Effector CD4-positive, alpha-beta T cell (primary cell): ENCODE measurements around the gene SCG2.
"Not testable (repeated sequence)": the region's sequence is repeated elsewhere in the genome, so short reads cannot be mapped to it uniquely, and the experiment has no call there.

Source experiments
- DNase-seq: peaks from one replicate; pipeline ENCODE4 v3.0.0-alpha.2; 2020

SCG2 gene

DNA sequence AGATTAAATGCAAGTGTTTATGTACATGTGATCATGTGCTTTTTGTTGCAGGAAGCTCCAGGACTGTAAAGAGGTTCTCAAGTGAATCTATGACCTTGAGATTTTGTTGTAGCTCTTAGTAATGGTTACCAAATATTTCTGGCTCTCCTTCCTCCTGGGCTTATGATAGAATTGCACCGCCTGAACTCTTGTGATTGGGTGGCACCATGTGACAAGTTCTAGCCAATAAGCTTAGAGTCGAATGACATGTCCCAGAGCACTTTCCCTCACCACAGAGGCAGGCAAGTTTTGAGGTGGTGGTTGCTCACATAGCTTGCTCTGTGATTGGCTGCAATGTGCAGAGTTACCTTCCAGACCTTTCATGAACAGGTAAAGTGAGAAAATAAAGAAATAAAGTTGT lies 8.9 kb upstream of the SCG2 start:
- no peak for DNase-seq

DNA sequence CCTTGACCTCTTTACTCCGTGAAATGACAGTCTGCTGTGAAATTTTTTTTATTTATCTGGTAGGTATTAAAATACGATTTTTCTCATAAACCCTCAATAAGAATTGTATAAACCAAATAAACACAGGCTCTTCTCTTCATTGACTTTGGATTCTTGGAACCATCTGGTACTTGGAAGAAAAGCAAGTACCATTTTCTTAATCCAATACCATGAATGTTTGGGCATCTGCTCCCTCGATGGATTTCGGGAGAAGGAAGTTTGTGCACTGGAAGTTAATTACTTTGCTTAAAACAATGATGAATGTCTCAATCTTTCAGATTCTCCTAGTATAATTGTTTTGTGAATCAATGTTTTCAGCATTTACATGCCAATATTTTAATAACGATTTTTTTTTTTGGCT lies 5.3 kb upstream of the SCG2 start:
- no peak for DNase-seq

DNA sequence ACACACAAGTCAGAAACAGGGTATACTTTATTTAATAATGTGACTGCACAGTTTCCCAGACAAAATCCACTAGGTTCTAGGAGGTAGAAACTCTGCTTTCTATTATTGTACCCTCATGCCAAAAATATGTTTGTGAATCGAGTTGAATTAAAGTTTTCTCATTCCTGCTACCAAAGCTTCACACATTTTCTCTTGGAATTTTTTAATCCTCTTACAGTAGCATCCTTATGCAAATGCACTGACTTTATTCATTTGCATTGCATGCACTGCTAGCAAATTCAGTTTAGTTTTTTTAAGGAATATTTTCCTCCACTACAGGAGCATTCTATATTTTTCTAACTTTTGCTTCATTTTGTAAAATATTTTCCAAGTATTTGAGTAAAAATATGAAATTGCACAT lies 4.8 kb upstream of the SCG2 start:
- DNase-seq = no peak

DNA sequence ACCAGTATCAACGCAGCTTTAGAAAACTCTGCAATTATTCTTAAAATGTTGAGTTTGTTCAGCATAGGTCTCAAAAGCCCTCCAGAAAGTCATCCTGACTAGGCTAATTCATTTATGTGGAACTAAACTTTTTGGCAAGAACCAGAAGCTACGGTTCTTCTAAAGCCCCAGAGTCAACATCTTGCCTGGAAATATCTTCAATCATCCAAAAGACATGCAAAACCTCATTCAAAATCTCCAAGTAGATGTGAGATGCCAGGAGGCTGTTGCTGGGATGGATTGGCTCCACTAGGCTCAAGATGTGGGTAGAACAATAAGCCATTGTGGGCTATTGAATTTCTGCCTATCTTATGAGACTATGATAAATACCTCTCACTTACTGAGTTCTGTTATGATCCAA lies 2.1 kb upstream of the SCG2 start:
- no peak for DNase-seq

DNA sequence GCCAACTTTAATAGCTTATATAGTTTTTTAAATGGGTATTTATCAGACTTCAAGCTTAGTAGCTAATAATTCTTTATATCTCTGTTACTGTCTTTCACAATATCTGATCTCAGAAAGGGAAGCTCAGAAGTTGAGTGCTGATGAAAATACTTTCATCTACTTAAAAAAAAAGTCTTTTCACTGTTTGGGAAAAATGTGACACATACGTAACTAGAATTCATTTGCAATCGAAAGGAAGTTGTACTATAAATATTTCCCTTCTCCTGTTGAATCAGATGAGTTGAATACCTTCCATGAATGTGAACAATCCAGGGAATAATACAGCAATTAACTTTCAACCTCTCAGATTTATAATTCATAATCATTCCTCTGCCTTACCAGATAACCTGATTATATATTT lies 811 bp upstream of the SCG2 start:
- DNase-seq = no peak

DNA sequence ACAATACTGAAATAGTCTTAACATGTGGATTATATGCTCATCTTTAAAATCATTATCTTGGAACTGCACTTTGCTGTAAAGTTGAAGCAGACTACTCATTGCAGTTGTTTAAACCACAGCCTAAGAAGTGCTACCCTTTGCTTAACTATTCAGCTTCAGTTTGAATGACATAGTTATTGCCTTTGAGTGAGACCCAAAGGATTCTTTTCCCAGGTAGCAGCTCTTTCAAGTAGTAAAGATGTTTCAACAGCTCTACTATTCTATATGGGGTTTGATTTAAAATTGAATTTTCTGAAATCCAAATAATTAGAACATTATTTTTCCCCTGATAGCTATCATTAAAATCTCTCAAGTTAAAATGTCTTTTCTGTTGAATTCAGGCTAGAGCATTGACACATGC lies 1.1 kb downstream of the SCG2 start:
- DNase-seq = no peak

DNA sequence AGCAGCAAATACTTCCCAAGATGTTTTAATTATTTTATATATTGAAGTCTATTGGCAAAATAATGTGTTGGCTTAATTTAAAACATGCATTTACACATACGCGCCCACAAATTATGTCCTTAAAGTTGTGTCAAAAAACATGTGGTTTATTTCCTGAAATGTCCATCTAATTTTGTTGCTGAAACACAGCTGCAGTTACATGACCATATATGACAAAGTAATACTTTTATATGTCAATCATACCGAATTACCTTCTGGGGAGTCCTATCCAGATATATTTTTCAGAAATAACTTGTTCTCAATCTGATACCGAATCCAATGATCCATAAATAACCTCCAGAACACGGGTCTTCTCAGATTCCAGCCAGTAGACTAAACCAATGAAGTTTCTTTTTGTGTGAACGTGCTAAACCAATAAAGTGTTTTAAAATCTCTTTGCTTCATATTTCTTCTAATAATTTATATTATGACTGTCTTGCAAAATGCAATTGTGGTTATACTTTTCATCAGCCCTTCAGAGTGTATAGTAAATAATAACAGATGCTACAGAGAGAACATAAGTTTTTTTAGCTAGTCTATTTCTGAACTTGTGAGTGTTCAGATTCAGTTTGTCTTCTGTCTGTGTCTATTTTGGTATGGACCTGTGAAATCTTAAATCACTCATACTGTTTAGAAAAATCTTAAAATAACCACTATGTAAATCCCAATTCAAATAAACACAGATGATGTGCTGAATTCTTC lies 2.4 kb downstream of the SCG2 start:
- DNase-seq = no peak

DNA sequence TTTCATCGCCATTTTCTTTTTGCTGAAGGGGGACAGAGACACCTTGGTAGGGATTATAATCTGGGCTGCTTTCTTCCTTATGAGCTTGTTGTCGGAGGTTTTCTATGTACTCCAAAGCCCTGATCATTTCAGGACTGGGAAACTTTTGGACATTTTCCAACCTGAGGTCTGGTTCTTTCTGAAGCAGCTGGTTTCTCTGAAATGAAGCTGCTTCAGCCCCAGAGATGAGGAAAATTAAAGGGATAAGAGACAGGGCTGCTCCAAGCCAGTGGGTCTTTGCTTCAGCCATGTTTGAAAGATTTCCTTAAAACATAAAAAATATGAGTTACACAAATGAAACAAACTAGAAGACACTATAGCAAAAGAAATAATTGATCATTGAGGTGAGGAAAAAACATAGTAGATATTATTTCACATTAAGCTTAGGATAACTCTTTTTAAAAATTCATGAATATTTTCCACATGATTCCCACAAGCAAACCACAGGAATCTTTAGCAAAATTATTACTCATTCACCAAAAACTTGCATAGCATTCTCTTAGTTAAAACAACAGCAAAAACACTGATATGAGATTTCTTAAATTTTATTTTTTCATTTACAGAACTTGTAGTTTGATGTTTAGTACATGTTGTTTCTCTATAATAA lies 3.0 kb downstream of the SCG2 start:
- DNase-seq = no peak

DNA sequence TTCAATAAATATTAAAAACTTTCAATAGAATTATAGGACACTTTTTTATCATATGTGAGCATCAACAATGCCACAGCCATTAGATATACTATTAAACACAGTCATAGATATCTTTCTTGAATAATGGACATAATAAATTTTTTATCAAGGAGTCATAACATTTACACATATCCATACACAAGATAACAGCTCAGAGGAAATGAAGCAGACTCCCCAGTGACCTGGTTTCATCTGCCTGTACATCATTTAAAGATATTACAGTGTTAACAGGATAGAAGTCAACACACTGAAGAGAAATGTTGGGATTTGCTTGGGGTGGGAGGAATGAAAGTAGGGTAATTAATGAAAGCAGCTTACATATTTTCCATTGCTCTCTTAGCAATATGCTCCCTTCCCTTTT lies 5.1 kb downstream of the SCG2 start:
- no peak for DNase-seq

DNA sequence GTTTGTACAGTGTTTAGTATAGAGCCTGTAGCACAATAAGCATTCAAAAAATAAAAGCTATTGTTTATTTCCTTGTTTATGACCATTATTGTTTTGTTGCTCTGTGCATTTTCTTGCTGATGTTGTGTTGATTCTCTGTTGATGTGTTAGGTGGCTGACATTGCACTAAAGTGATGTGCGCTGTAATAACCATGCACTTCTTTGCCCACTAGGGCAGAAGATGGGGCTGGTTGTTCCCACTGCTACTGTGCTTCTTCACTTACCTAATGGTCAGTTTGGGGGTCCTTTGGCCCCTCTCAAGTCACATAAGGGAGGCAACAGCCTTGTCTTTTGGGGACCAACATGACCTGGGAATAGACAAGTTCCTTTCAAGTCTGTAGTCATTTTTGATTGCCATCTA lies 6.0 kb downstream of the SCG2 start:
- DNase-seq = no peak

DNA sequence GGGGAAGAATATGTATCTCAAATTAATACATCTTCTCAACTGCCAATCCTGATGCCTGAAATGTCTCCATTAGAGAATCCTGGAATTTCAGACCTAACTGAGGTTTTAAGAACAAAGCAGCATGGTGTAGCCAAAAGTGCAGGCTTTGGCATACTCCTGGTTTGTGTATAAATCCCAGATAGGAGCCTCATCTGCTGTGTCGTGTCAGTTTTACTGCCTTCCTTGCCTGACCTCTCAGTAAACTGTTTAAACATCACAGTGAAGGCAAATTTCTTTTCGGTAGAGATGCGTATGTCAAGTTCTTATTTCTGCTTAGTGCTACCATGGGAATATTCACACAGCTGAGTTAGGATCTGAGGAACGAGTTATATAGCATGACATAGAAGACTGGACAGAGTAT lies 7.3 kb downstream of the SCG2 start:
- no peak for DNase-seq

DNA sequence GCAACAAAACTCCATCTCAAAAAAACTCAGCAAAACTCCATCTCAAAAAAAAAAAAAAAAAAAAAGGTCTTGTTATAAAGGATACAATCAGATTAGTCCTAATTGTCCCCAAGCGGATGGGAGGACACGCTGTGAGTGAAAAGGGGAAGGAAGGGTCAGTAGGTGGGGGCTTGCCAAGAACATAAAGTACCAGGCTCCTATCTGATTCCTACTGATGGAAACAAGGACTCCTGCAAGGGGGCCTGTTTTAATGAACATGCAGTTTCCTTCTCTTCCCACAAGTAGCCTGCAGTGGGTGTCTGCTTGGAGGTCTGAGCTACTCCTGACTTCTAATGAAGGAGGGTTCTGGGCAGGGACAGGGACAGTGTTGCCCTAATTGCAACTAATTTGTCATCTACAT lies 7.9 kb downstream of the SCG2 start:
- DNase-seq = no peak

DNA sequence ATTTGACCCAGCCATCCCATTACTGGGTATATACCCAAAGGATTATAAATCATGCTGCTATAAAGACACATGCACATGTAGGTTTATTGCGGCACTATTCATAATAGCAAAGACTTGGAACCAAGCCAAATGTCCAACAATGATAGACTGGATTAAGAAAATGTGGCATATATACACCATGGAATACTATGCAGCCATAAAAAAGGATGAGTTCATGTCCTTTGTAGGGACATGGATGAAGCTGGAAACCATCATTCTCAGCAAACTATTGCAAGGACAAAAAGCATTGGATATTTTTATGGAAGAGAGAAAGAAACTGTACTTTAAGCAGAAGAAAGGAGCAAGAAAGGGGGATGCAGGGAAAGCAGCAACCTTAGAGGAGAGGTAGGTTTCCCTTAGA lies 9.5 kb downstream of the SCG2 start:
- not testable (repeated sequence) for DNase-seq

DNA sequence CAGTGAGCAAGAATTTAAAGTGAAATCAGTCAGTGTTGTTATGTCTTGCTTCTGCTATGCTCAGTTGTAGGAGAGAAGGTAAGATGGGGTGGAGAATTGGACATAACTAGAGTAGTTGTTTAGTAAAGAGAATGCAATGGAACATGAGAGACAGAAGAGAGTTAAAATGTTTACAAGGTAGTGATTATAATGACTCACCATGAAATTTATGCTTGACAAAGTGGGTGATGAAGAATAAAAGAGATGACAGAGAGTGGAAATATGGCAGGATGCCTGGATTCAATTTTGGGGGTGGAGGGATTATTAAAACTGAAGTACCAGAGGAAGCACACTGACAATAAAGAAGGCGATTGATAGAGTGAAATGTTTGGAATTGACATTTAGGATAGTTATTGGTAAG lies 10.6 kb downstream of the SCG2 start:
- DNase-seq = no peak

DNA sequence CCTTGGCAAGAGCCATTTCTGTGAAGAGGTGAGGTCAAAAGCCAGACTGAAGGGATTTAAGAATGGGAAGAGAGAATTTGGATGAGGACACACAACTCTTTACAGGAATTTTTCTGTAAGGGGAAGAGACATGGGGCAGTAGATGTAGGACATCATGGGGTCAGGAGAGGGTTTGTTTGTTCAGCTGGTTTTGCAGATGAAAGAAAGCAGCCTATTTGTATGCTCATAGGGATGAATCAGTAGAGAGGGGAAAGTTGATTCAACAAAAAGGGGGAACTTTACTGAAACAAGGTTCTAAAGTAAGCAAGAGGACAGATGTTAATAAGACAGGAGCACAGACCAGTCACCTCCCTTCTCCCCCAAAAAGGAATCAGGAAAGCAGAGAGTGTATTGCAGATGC lies 11.2 kb downstream of the SCG2 start:
- DNase-seq = no peak

DNA sequence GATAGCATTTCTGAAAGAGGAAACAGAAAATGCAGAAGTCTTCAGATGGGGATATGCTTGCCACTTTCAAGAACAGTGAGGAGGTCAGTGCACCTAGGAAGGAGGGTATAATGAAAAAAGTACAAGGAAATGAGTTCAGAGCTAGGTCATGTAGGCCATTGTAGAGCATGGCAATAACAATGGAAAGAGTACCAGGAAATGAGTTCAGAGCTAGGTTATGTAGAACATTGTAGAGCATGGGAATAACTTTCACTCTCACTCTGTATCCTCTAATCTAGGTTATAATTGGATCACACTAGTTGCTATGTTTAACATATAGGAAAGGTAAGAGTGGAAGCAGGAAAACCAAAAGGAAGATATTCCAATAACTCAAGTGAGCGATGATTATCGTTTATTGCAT lies 12.3 kb downstream of the SCG2 start:
- no peak for DNase-seq

DNA sequence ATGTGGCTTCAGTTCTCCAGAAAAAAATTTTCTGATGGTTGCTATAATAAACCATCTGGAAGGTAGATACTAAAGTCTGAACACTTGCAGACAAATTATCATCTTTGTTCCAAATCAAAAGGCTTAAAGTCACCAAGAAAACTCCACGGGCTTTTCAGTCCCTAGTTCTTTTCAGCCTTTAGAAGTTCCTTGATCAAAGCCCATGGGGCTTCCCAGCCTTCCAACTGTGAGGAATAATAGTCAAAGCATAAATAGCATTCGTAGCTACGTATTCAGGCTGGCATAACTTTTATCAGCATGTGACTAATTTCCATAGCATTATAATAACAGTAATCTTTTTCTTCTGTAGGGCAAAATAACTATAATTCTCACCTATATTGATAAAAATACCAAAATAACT lies 13.9 kb downstream of the SCG2 start:
- no peak for DNase-seq

DNA sequence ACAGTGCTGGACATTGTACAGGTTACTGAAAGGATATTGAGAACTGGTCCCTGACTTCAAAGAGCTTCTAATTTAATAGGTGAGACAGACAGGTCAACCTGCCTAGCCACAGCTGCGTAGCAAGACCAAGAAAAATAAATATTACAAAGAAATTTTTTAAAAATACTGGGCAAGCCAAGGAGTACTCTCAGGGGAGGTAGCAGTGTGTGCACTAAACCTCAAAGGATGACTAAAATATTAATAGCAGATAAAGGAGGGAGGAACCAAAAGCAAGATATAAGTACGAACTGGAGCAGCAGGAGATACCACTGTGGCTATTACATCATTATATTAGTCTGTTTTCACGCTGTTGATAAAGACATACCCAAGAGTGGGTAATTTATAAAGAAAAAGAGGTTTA lies 14.9 kb downstream of the SCG2 start:
- DNase-seq = no peak

DNA sequence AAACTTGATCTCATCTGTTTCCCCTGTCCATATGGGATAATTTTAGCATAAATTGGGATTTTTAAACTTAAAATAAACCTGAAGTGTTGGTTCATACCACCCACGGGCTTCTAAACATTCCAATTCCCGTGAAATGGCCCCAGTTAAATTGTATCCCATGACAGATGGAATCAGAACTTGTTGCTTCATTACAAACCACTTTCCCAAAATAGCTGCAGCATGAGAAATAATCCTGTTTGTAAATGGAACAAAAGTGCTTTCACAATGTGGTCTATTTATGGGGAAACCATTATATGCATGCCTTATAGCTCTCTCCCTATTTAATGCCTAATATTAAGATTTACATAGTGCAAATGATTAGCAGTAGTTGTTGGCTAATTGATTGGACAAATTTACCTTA lies 15.9 kb downstream of the SCG2 start:
- DNase-seq = no peak

DNA sequence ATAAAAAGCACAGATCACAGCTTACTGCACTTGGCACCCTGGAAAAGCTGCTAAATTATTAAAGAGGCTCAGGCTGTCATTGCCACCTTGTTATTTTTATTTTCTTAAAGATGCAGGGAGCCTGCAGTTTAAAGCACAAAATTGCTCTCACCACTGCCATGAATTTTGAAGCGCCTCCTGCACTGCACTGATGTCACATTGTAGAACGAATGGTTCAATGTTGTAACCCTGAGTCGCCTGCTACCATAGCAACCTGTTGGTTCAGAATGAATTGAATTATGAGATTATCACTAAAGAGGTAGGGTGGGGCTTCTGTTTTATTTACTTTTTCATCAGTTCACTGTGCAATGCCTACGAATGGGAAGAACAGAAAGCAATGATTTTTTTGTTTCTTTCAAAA lies 16.5 kb downstream of the SCG2 start:
- no peak for DNase-seq

DNA sequence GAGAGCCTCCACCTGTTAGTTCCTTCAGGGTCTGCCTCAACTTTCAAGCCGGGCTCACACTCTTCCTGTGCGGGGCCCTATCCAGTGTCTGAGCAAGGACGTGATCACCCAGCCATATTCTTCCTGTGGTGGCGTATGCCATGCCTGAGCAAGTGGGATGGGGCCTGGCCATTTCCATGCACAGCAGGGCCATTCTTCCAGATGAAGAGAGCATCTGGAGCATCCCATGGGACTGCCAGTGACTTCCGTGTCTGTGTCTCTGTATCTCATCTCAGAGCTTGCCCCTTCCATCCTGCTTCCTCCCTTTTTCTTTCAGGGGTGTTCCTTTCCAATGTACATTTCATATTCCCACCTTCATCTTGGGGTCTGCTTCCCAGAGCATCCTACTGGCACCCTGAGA lies 20.2 kb downstream of the SCG2 start:
- DNase-seq = no peak

DNA sequence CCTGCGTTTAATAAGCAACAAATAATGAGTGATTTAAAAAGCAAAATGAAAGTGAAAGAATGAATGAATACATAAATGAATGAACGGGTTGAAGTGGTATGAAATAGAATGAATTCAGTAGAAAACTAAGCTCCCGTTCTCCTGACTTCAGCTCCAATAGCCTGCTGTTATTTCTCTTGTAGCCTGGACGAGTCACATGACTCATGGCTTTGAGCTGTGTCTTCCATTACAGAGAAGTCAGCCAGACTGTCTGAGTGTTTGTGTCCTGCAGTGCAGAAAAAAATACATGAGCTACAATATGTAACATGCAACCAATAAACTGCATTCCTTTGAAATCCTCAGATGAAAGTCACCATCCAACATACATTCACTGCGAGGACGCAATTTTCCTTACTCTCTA lies 21.2 kb downstream of the SCG2 start:
- DNase-seq = no peak

DNA sequence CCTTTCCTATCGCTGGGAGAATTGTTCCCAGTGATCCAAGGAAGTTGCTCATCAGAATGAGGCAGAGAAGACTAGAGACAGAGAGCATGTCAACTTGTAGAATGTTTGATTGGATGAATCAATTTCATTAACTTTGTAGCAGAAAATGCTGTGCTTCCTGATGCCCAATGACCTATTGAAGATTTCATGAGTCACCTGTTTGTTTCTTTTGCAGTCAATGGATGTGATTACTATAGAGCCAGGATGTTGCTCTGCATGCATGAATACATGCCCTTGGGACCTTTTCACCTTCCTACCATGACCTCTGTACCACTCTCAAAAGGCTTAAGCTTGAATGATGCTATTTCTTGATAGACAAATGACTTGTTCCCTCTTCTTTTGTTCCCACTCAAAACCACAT lies 23.3 kb downstream of the SCG2 start:
- no peak for DNase-seq

DNA sequence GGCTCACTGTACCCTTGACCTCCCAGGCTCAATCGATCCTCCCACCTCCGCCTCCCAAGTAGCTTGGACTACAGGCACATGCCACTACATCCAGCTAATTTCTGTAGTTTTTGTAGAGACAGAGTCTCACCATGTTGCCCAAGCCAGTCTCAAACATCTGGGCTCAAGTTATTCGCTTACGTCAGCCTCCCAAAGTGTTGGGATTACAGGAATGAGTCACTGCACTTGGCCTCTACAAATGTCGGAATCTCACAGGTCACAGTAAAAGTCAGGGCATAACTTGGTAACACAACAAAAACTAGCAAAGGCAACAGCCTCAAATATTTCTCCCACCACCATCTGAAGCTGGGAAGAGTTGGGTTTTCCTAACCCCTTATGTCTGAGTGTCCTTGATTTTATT lies 25.3 kb downstream of the SCG2 start:
- DNase-seq = no peak

DNA sequence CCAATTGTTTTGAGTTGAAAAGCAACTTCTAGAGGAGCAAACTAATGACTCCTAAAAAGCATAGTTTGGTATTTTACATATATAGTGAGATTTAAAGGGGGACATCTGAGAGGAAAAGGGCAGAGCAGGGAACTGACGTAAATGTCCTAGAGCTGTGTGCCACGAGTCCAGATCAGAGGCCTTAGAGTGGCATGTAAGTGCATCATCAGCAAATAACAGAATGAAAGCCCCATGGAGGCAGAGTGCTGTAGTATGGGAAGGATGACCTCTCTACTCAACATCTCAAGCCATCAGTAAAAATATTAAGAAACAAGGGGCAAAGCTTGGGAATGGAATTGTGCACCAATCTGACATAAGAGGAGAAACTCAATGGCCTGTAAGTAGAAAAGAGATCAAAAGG lies 31.4 kb downstream of the SCG2 start:
- DNase-seq = no peak
